H1 (cell line): ENCODE results near the gene RCBTB2. TPM values are rescaled to one million over a fixed set of nuclear protein-coding genes. Genes with fewer than 3 reads are reported as not detected.

Experiments used
- CTCF ChIA-PET: fragments of 300-600 bp; sonication (Branson Sonifier 250); formaldehyde crosslinking; loops from one replicate; lab custom pipeline; 2021; ENCODE audit not compliant: partially characterized antibody; lab: Charles Lee
- POLR2A ChIA-PET: fragments of 300-600 bp; sonication (Branson Sonifier 250); formaldehyde crosslinking; loops from one replicate; lab custom pipeline; 2021; ENCODE audit warnings: inconsistent platforms; ENCODE audit not compliant: partially characterized antibody; lab: Charles Lee
- DNase-seq, 2 experiments: peaks; one replicate each; pipeline versions ENCODE4 v3.0.0 to v3.0.0-alpha.2; 2010 to 2022; ENCODE audit warnings: low spot score in 2 of 2, low read depth in 1 of 2, mixed read lengths in 1 of 2
- FAIRE-seq: peaks from 2 replicates; lab custom pipeline; 2011; peaks lifted over from hg19 to GRCh38; lab: Jason Lieb, UNC
- H2AFZ ChIP-seq: 2 replicates; pipeline ENCODE4 v1.8.1; 2012; ENCODE audit warnings: low read length, inconsistent platforms
- H2AK5ac ChIP-seq: 2 replicates; pipeline ENCODE4 v1.6.1; 2013; ENCODE audit warnings: low read depth, low read length
- H2BK120ac ChIP-seq: replicated peaks from 2 replicates; pipeline ENCODE3; 2013; ENCODE audit warnings: low read depth, low read length, inconsistent platforms
- H2BK12ac ChIP-seq: 2 replicates; pipeline ENCODE4 v1.6.1; 2013; ENCODE audit warnings: low read depth, low read length
- H2BK15ac ChIP-seq: 2 replicates; pipeline ENCODE4 v1.6.1; 2013; ENCODE audit warnings: low read length
- H2BK20ac ChIP-seq: 2 replicates; pipeline ENCODE4 v1.6.1; 2013; ENCODE audit warnings: low read length
- H2BK5ac ChIP-seq: 2 replicates; pipeline ENCODE4 v1.6.1; 2013; ENCODE audit warnings: low read depth, low read length
- H3K14ac ChIP-seq: 2 replicates; pipeline ENCODE4 v1.6.1; 2013; ENCODE audit warnings: inconsistent platforms; ENCODE audit not compliant: insufficient read length
- H3K18ac ChIP-seq: 2 replicates; pipeline ENCODE4 v1.6.1; 2013; ENCODE audit warnings: low read length; ENCODE audit errors: extremely low read depth
- H3K23ac ChIP-seq: 2 replicates; pipeline ENCODE4 v1.6.1; 2013; ENCODE audit warnings: inconsistent platforms; ENCODE audit not compliant: insufficient read length
- H3K23me2 ChIP-seq: 2 replicates; pipeline ENCODE4 v1.6.1; 2013; ENCODE audit warnings: low read depth, low read length
- H3K27ac ChIP-seq: 2 replicates; pipeline ENCODE4 v1.6.1; 2011; ENCODE audit warnings: low read depth, low read length, inconsistent platforms
- H3K27me3 ChIP-seq, 4 experiments: replicated peaks in 1 of 4; 1 replicate in 1 of 4; 2 replicates in 3 of 4; pipeline versions ENCODE4 v1.6.1 to v1.8.1; 2011 to 2013; ENCODE audit warnings: low read length in 3 of 4, mild to moderate bottlenecking in 3 of 4, inconsistent platforms in 2 of 4, mixed read lengths in 2 of 4, moderate library complexity in 1 of 4; ENCODE audit not compliant: control insufficient read depth in 3 of 4, insufficient read depth in 3 of 4; ENCODE audit errors: extremely low read depth in 1 of 4
- H3K36me3 ChIP-seq, 4 experiments: 2 replicates each; pipeline versions ENCODE4 v1.6.1 to v1.8.1; 2011 to 2013; ENCODE audit warnings: mild to moderate bottlenecking in 4 of 4, low read length in 3 of 4, moderate library complexity in 2 of 4, control low read depth in 1 of 4, inconsistent platforms in 1 of 4; ENCODE audit not compliant: insufficient read depth in 4 of 4, control insufficient read depth in 2 of 4
- H3K4ac ChIP-seq: replicated peaks from 2 replicates; pipeline ENCODE3; 2013; ENCODE audit warnings: low read length, low read depth, mixed read lengths, inconsistent platforms; ENCODE audit not compliant: insufficient read length
- H3K4me1 ChIP-seq, 4 experiments: replicated peaks in 1 of 4; 1 replicate in 1 of 4; 2 replicates in 3 of 4; pipeline versions ENCODE4 v1.6.1 to v1.8.1; 2011 to 2013; ENCODE audit warnings: low read length in 3 of 4, inconsistent platforms in 2 of 4, mixed read lengths in 1 of 4; ENCODE audit not compliant: insufficient read depth in 4 of 4, control insufficient read depth in 3 of 4
- H3K4me2 ChIP-seq, 2 experiments: 2 replicates each; pipeline versions ENCODE4 v1.6.1 to v1.8.1; 2011 to 2013; ENCODE audit warnings: low read depth in 2 of 2, low read length in 2 of 2, control low read depth in 1 of 2, inconsistent platforms in 1 of 2, mild to moderate bottlenecking in 1 of 2; ENCODE audit not compliant: insufficient read depth in 1 of 2
- H3K4me3 ChIP-seq, 4 experiments: fragments of 200-600, 300-600 bp in 1 of 4; sonication (generic), shearing (Covaris generic), sonication (Bioruptor Twin) in 1 of 4; 2 replicates each; pipeline versions ENCODE4 v1.5.1 to v1.8.1; 2011 to 2016; ENCODE audit warnings: low read length in 4 of 4, low read depth in 3 of 4, control low read depth in 2 of 4, inconsistent platforms in 2 of 4, mild to moderate bottlenecking in 2 of 4, mixed read lengths in 1 of 4, moderate library complexity in 1 of 4; ENCODE audit not compliant: insufficient read depth in 2 of 4; ENCODE audit errors: extremely low read depth in 1 of 4
- H3K56ac ChIP-seq: replicated peaks from 2 replicates; pipeline ENCODE3; 2013; ENCODE audit warnings: low read depth, mild to moderate bottlenecking, mixed read lengths, low read length, inconsistent platforms; ENCODE audit not compliant: insufficient read length
- H3K79me1 ChIP-seq: 2 replicates; pipeline ENCODE4 v1.6.1; 2013; ENCODE audit warnings: low read depth, low read length, control low read depth
- H3K79me2 ChIP-seq, 2 experiments: 2 replicates each; pipeline versions ENCODE4 v1.6.1 to v1.8.1; 2012 to 2013; ENCODE audit warnings: low read length in 2 of 2, mild to moderate bottlenecking in 2 of 2, inconsistent platforms in 1 of 2; ENCODE audit not compliant: insufficient read depth in 2 of 2, control insufficient read depth in 1 of 2
- H3K9ac ChIP-seq, 4 experiments: replicated peaks in 1 of 4; 1 replicate in 1 of 4; 2 replicates in 3 of 4; pipeline versions ENCODE4 v1.6.1 to v1.8.1; 2011 to 2013; ENCODE audit warnings: low read depth in 3 of 4, low read length in 3 of 4, control low read depth in 2 of 4, mild to moderate bottlenecking in 2 of 4, moderate library complexity in 2 of 4, inconsistent platforms in 1 of 4; ENCODE audit errors: extremely low read depth in 1 of 4
- H3K9me3 ChIP-seq, 2 experiments: 2 replicates each; pipeline versions ENCODE4 v1.6.1 to v1.8.1; 2012 to 2013; ENCODE audit warnings: mild to moderate bottlenecking in 2 of 2, moderate library complexity in 2 of 2, control low read depth in 1 of 2, inconsistent platforms in 1 of 2, low read depth in 1 of 2, low read length in 1 of 2, mixed read lengths in 1 of 2; ENCODE audit not compliant: insufficient read depth in 2 of 2
- H4K20me1 ChIP-seq, 2 experiments: replicated peaks in 1 of 2; 2 replicates each; pipeline versions ENCODE3 to v1.8.1; 2011 to 2013; ENCODE audit warnings: inconsistent platforms in 2 of 2, low read length in 2 of 2, mild to moderate bottlenecking in 1 of 2; ENCODE audit not compliant: insufficient read depth in 2 of 2, control insufficient read depth in 1 of 2
- H4K5ac ChIP-seq: 2 replicates; pipeline ENCODE4 v1.6.1; 2013; ENCODE audit warnings: low read length, low read depth, mixed read lengths, inconsistent platforms; ENCODE audit not compliant: insufficient read length
- H4K8ac ChIP-seq: 2 replicates; pipeline ENCODE4 v1.8.0; 2013; ENCODE audit warnings: mild to moderate bottlenecking, moderate library complexity, low read length, inconsistent platforms; ENCODE audit not compliant: insufficient read depth; ENCODE audit errors: extremely low read depth
- H4K91ac ChIP-seq: replicated peaks from 2 replicates; pipeline ENCODE3; 2013; ENCODE audit warnings: low read length, mixed read lengths, inconsistent platforms; ENCODE audit not compliant: insufficient read length
- BRCA1 ChIP-seq: IDR thresholded peaks from 2 replicates; pipeline ENCODE4 v1.6.1; 2012; ENCODE audit warnings: low read depth, low read length, improper control_type of control experiment
- CHD2 ChIP-seq: IDR thresholded peaks from 2 replicates; pipeline ENCODE4 v1.6.1; 2012; ENCODE audit warnings: low read length, improper control_type of control experiment
- CREB1 ChIP-seq: IDR thresholded peaks from 2 replicates; pipeline ENCODE4 v1.6.1; 2012; ENCODE audit warnings: inconsistent platforms
- EP300 ChIP-seq, 2 experiments: IDR thresholded peaks; 1 replicate in 1 of 2; 2 replicates in 1 of 2; pipeline ENCODE4 v1.6.1; 2011 to 2012; ENCODE audit warnings: low read depth in 2 of 2, low read length in 2 of 2, mild to moderate bottlenecking in 2 of 2, borderline replicate concordance in 1 of 2, inconsistent platforms in 1 of 2, moderate library complexity in 1 of 2
- FOSL1 ChIP-seq: IDR thresholded peaks from 2 replicates; pipeline ENCODE4 v1.6.1; 2011; ENCODE audit warnings: mild to moderate bottlenecking, low read depth, low read length, moderate library complexity; ENCODE audit not compliant: insufficient read depth
- GABPA ChIP-seq: IDR thresholded peaks from 2 replicates; pipeline ENCODE4 v1.6.1; 2011; ENCODE audit warnings: mild to moderate bottlenecking, low read length, moderate library complexity, borderline replicate concordance; ENCODE audit not compliant: insufficient read depth
- JUND ChIP-seq: IDR thresholded peaks from 2 replicates; pipeline ENCODE4 v1.6.1; 2011; ENCODE audit warnings: mild to moderate bottlenecking, improper control_type of control experiment, low read length
- KDM4A ChIP-seq: IDR thresholded peaks from one replicate; pipeline ENCODE4 v1.7.1; 2012; ENCODE audit warnings: low read depth, mild to moderate bottlenecking, moderate library complexity, low read length, inconsistent platforms; ENCODE audit not compliant: severe bottlenecking
- POLR2AphosphoS5 ChIP-seq: IDR thresholded peaks from 2 replicates; pipeline ENCODE4 v1.6.1; 2011; ENCODE audit warnings: low read depth, low read length
- POU5F1 ChIP-seq: IDR thresholded peaks from 2 replicates; pipeline ENCODE4 v1.6.1; 2011; ENCODE audit warnings: low read depth, mild to moderate bottlenecking, low read length, moderate library complexity
- RAD21 ChIP-seq, 2 experiments: IDR thresholded peaks in 1 of 2; conservative IDR thresholded peaks in 1 of 2; 2 replicates each; pipeline ENCODE4 v1.6.1; 2011; ENCODE audit warnings: low read depth in 2 of 2, low read length in 2 of 2, improper control_type of control experiment in 1 of 2, inconsistent platforms in 1 of 2, mild to moderate bottlenecking in 1 of 2, moderate library complexity in 1 of 2
- SP4 ChIP-seq: IDR thresholded peaks from 2 replicates; pipeline ENCODE4 v1.6.1; 2012; ENCODE audit warnings: low read length, inconsistent platforms
- SUZ12 ChIP-seq: fragments of 200-600 bp; sonication (generic); IDR thresholded peaks from 2 replicates; pipeline ENCODE4 v1.6.1; 2012; ENCODE audit warnings: mild to moderate bottlenecking, inconsistent platforms, low read length, moderate library complexity, mixed read lengths
- WGBS, 2 experiments: shearing (Covaris generic) in 1 of 2; methylation state at CpG; one replicate each; pipeline versions ENCODE4 v1.1.6 to v1.1.7; 2013 to 2015; ENCODE audit warnings: low lambda C conversion rate in 2 of 2, mixed read lengths in 2 of 2, inconsistent platforms in 1 of 2, low coverage in 1 of 2, missing lambda C conversion rate in 1 of 2; ENCODE audit not compliant: insufficient replicate concordance in 2 of 2, insufficient coverage in 1 of 2, insufficient read length in 1 of 2; ENCODE audit errors: extremely low coverage in 1 of 2, missing lambda C conversion rate in 1 of 2; 5-methylcytosine and 5-hydroxymethylcytosine counted together
- polyA plus RNA-seq, 7 experiments: library from polyadenylated mRNA; depleted of rRNA in 3 of 7; stranded (reverse) in 5 of 7; unstranded in 2 of 7; fragments of >200 nt in 5 of 7; fragments of 200-250 nt in 2 of 7; gene quantifications; 1 replicate in 5 of 7; 2 replicates in 1 of 7; 4 replicates in 1 of 7; pipeline versions ENCODE4 v1.2.1 to v1.2.3, GENCODE V29; 2011 to 2013; ENCODE audit warnings: missing spikeins in 2 of 7, mixed read lengths in 2 of 7
- total RNA-seq: library from RNA; stranded (reverse); fragmentation: NEBNext Ultra II Directional; extraction: Animal tissue kit (Norgen Biotek cat#: 25700); gene quantifications from 2 replicates; pipeline ENCODE4 v1.2.1, GENCODE V29; 2021

RCBTB2 gene
- total and polyA plus RNA-seq, 2 of the 8 experiments (the other 6 are each of a cell fraction or from before 2014, with no cell fraction given) = 5.2 to 8.4 TPM

DNA sequence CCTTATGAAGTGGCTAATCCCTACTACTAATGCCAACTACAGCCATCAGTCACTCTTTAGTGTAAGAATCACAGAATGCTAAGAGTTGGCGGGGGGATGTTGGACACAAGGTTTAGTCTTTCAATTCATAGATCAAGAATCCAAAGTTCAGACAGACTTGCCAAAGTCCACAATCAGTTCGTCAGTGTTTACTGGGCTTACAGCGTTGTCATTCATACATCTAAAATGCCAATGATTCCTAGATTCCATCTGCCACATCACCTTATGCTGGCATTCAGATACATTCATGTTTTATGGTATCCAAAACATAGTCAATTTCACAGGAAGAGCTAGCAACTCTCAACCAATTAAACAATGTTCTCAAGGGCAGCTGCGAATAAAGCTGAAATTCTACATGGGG lies 18.1 kb downstream of the RCBTB2 start:
- H3K56ac ChIP-seq = no peak overlapping the region
- no peak overlapping the region for H3K23ac ChIP-seq
- no peaks in the 10 kb centered on the region for H3K23me2 ChIP-seq
- no peaks in the 10 kb centered on the region for H3K4me1 ChIP-seq
- 95% methylated on average over 4 of the region's 4 CpGs; no CpG with 5 or more reads in 1 of the 2 experiments for WGBS, 2 experiments
- no peak overlapping the region for H2BK20ac ChIP-seq
- H2BK15ac ChIP-seq = no peak overlapping the region
- H2AFZ ChIP-seq = no peak overlapping the region
- no peak overlapping the region for H2BK5ac ChIP-seq
- H3K36me3 ChIP-seq = peaks cover 0 to 9% (median 0%) of the 10 kb centered on the region in 4 experiments; a peak in 2 of 8 replicates
- no peak overlapping the region for H3K4me2 ChIP-seq
- no peak overlapping the region for H3K18ac ChIP-seq
- CTCF ChIA-PET = interaction anchor here (0.6 to 1.1 kb wide), 2 partner anchors 10 to 67 kb away, joined by 3 to 4 read pairs; no protein-coding TSS in a partner anchor
- POLR2A ChIA-PET = no interaction called here
- no peak overlapping the region for H3K14ac ChIP-seq
- no peak overlapping the region for H2AK5ac ChIP-seq
- no peaks in the 10 kb centered on the region for H3K79me1 ChIP-seq
- H3K27ac ChIP-seq = no peak overlapping the region
- no peaks in the 10 kb centered on the region for H4K20me1 ChIP-seq
- no peaks in the 10 kb centered on the region for H3K9me3 ChIP-seq
- no peak overlapping the region for H4K8ac ChIP-seq
- H3K4me3 ChIP-seq = no peak overlapping the region
- H3K27me3 ChIP-seq = no peaks in the 10 kb centered on the region
- FAIRE-seq (no peak), DNase-seq (no peak)
- H2BK12ac ChIP-seq = no peak overlapping the region
- no peak overlapping the region for H2BK120ac ChIP-seq
- no peaks in the 10 kb centered on the region for H3K79me2 ChIP-seq
- no peak overlapping the region for H3K9ac ChIP-seq
- no peak overlapping the region for H3K4ac ChIP-seq
- no peak for TF ChIP-seq CHD2
- no peak for TF ChIP-seq JUND
- no peak for TF ChIP-seq SUZ12
- TF ChIP-seq POU5F1 = no peak
- no peak for TF ChIP-seq POLR2AphosphoS5
- TF ChIP-seq CREB1 = no peak
- TF ChIP-seq EP300 (IDR thresholded peaks at IDR 0.05; ENCODE audit: borderline replicate concordance in 1 of 2, low read depth in 2 of 2, low read length in 2 of 2) = no peak
- no peak for TF ChIP-seq FOSL1
- no peak for TF ChIP-seq RAD21 (IDR thresholded peaks at IDR 0.05 in 1 of 2, conservative IDR thresholded peaks at IDR 0.05 in 1 of 2; ENCODE audit: low read depth in 2 of 2, low read length in 2 of 2)
- no peak for TF ChIP-seq GABPA
- no peak for TF ChIP-seq SP4
- no peak for TF ChIP-seq KDM4A
- TF ChIP-seq BRCA1 = no peak
- no peak overlapping the region for H4K5ac ChIP-seq
- no peak overlapping the region for H4K91ac ChIP-seq
